HEK293 (cell line): ENCODE results near the gene TBK1.

Experiments
- HOXA7 ChIP-seq: sonication (generic); formaldehyde crosslinking; IDR thresholded peaks from 2 replicates; pipeline ENCODE4 v1.8.1; 2022; ENCODE audit warnings: missing genetic modification reagents, borderline replicate concordance
- YY1 ChIP-seq: fragments of 450-650 bp; formaldehyde crosslinking; IDR thresholded peaks from 2 replicates; pipeline ENCODE4 v1.5.1; 2018; ENCODE audit warnings: missing biosample characterization, missing genetic modification characterization
- ZNF10 ChIP-seq: fragments of 450-650 bp; formaldehyde crosslinking; IDR thresholded peaks from 2 replicates; pipeline ENCODE4 v1.5.1; 2017; ENCODE audit warnings: missing biosample characterization, missing genetic modification characterization
- ZNF184 ChIP-seq: fragments of 450-650 bp; IDR thresholded peaks from 2 replicates; pipeline ENCODE4 v1.5.1; 2018; ENCODE audit warnings: missing biosample characterization, mild to moderate bottlenecking, missing genetic modification characterization
- ZNF830 ChIP-seq: fragments of 450-650 bp; IDR thresholded peaks from 2 replicates; pipeline ENCODE4 v1.5.0; 2018; ENCODE audit warnings: missing biosample characterization, missing genetic modification characterization, low read depth, mild to moderate bottlenecking, moderate library complexity

DNA sequence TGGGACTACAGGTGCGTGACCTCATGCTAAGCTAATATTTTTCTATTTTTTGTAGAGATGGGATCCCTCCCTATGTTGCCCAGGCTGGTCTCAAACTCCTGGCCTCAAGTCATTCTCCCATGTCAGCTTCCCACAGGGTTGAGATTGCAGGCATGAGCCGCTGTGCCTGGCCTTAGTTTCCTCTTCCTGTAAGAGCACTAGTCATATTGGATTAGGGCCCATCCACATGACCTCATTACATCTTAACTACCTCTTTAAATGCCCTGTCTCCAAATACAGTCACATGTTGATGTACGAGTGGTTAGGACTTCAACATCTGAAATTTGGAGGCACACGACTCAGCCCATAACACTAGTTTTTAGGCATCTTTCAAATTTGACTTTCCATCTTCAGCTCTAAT lies 86.2 kb downstream of the TBK1 start:
- no peak for TF ChIP-seq YY1
- no peak for TF ChIP-seq ZNF184 (tag by site-specific recombination)
- no peak for TF ChIP-seq ZNF830 (tag by site-specific recombination)
- no peak for TF ChIP-seq HOXA7 (CRISPR knock-in tag)
- no peak for TF ChIP-seq ZNF10
